ENCODE results near the gene ZDHHC8. TPM values are rescaled to one million over a fixed set of nuclear protein-coding genes. Genes with fewer than 3 reads are reported as not detected.

Gene ZDHHC8
- total and polyA plus RNA-seq, 9 donors = 5.1 to 77.4 (median 58.9) TPM

GRCh38 chr22:20145206-20145831 is 13.7 kb downstream of the ZDHHC8 start:
- TF ChIP-seq CTCF (IDR thresholded peaks at IDR 0.05) = no peak
- TF ChIP-seq POLR2A (IDR thresholded peaks at IDR 0.05) = no peak
- TF ChIP-seq EP300 (IDR thresholded peaks at IDR 0.05) = no peak
- Histone ChIP-seq H3K27ac (no peak overlapping the region), H3K4me1 (ENCODE audit: insufficient read depth) (no peaks in the 10 kb centered on the region), H3K4me3 (no peak overlapping the region), H3K9me3 (no peaks in the 10 kb centered on the region), H3K27me3 (no peaks in the 10 kb centered on the region), H3K36me3 (no peaks in the 10 kb centered on the region)
- intact Hi-C loops (cut with DNase I) = no loop called here
- DNase-seq = no peak
- WGBS, 3 donors = 87 to 90% (median 89%) methylated on average over 18 to 22 of the region's 22 CpGs

GRCh38 chr22:20145832-20146223 is 14.2 kb downstream of the ZDHHC8 start:
- H3K27ac ChIP-seq = no peak overlapping the region
- no peaks in the 10 kb centered on the region for H3K9me3 ChIP-seq
- 81 to 86% (median 82%) methylated on average over 21 of the region's 21 CpGs for WGBS, 3 donors
- H3K36me3 ChIP-seq = no peaks in the 10 kb centered on the region
- H3K4me3 ChIP-seq = no peak overlapping the region
- H3K27me3 ChIP-seq = no peaks in the 10 kb centered on the region
- no peaks in the 10 kb centered on the region for H3K4me1 ChIP-seq (ENCODE audit: insufficient read depth)
- TF ChIP-seq POLR2A (IDR thresholded peaks at IDR 0.05) (no peak), CTCF (IDR thresholded peaks at IDR 0.05) (no peak), EP300 (IDR thresholded peaks at IDR 0.05) (no peak)
- DNase-seq = no peak
- intact Hi-C loops (cut with DNase I) = no loop called here

GRCh38 chr22:20146777-20147176 is 15.2 kb downstream of the ZDHHC8 start:
- H3K27ac ChIP-seq = no peak overlapping the region
- no peaks in the 10 kb centered on the region for H3K9me3 ChIP-seq
- intact Hi-C loops (cut with DNase I) = no loop called here
- H3K4me3 ChIP-seq = no peak overlapping the region
- TF ChIP-seq EP300 (IDR thresholded peaks at IDR 0.05) (no peak), POLR2A (IDR thresholded peaks at IDR 0.05) (no peak), CTCF (IDR thresholded peaks at IDR 0.05) (no peak)
- no peaks in the 10 kb centered on the region for H3K27me3 ChIP-seq
- H3K4me1 ChIP-seq (ENCODE audit: insufficient read depth) = no peaks in the 10 kb centered on the region
- H3K36me3 ChIP-seq = no peaks in the 10 kb centered on the region
- no peak for DNase-seq
- WGBS, 3 donors = 52 to 57% (median 54%) methylated on average over 14 to 22 of the region's 22 CpGs

DNA sequence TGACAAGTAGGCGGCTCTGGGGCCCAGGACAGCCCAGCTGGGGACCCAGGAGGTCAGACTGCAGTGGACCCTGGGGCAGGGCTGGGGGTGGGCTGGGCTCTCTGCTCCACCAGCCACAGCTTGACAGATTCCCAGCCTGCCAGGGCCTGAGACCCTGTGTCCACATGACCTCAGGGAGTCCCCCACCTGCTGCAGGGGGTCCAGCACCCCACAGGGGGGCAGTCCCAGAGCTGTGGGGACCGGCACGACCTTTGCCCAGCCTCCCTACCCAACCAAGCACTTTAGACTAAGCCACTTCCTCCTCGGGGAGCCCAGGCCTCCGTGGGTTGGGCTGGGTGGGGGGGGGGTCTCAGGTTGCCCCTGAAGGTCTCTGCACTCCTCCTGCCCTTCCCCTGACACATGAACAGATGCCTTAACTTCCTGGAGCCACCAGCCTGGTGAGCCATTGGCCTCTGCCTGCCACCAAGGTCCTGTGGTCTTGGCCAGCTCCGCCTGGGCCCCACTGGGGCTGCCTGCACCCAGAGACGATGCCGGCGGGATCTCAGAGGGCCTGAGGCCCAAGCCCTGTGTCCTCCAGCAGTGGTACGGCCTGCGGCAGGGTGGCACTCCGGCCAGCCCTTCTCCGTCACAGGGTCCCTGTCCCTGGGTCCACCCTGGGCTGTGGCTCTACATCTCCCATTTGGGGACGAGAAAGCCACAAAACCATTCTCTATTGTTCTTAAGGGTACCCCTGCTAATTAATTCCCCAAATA is 15.8 kb downstream of the ZDHHC8 start:
- TF ChIP-seq EP300 (IDR thresholded peaks at IDR 0.05) (no peak), CTCF (IDR thresholded peaks at IDR 0.05) (no peak), POLR2A (IDR thresholded peaks at IDR 0.05) (no peak)
- no peaks in the 10 kb centered on the region for H3K27me3 ChIP-seq
- H3K9me3 ChIP-seq = no peaks in the 10 kb centered on the region
- H3K27ac ChIP-seq = no peak overlapping the region
- WGBS, 3 donors = 75 to 81% (median 79%) methylated on average over 13 to 14 of the region's 14 CpGs
- H3K4me1 ChIP-seq (ENCODE audit: insufficient read depth) = no peaks in the 10 kb centered on the region
- H3K36me3 ChIP-seq = no peaks in the 10 kb centered on the region
- DNase-seq = no peak
- intact Hi-C loops (cut with DNase I) = no loop called here
- no peak overlapping the region for H3K4me3 ChIP-seq
